HG02981 (cell line): ENCODE measurements around the gene RMND5B.
"Not testable (repeated sequence)": the region's sequence is repeated elsewhere in the genome, so short reads cannot be mapped to it uniquely, and the experiment has no call there.

ENCODE experiments used
- ATAC-seq: cut with Tn5 transposase; IDR thresholded peaks from one replicate; pipeline ENCODE4 v1.9.1; 2021; ENCODE audit warnings: mild to moderate bottlenecking, moderate library complexity; ENCODE audit not compliant: unreplicated experiment

RMND5B gene

DNA sequence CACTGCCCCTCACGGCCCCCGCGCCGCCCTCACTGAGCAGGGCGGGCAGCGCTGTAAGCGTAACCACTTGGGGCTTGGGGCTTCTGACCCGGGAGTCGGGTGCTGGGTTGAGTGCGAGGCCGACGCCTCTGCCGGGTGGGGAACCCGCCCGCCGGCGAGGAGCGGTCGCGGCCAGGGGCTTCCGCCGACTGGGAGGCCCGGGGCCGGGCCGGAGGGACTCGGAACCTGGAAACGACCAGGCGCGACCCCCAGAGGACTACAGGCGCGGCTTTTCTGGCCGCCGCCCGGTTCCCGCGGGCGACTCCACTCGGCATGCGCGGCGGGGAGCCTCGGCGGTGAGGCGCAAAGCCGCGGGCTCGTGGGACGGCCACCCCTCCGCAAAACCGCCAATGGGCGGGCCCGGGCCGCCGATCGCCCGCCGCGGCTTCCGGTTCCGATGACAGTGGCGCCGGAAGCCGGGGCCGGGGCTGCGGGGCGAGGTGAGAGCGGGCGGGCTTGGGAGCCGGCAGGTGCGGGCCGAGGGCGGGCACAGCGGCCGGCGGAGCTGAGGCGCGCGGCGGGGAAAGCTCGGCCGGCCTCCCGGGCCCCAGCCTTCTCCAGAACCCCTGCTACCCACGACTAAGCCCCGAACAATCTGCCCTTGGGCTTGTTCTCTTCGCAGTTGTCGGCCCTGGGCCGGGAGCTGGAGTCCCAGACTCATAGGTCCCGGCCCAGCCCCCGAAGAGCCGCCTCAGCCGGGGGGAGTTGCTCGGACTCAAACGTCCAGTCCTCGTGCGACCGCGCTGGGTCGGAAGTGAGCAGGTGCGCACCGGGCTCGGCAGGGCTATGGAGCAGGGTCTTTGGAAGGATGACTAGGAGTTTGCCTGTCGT, at the start of gene RMND5B:
Gene RMND5B, plus strand, starts transcription at position 439 of the 870 bp plus-strand sequence. CDS start 7,106 bp downstream, outside the sequence.
- ATAC-seq, result peak; percentile 82

DNA sequence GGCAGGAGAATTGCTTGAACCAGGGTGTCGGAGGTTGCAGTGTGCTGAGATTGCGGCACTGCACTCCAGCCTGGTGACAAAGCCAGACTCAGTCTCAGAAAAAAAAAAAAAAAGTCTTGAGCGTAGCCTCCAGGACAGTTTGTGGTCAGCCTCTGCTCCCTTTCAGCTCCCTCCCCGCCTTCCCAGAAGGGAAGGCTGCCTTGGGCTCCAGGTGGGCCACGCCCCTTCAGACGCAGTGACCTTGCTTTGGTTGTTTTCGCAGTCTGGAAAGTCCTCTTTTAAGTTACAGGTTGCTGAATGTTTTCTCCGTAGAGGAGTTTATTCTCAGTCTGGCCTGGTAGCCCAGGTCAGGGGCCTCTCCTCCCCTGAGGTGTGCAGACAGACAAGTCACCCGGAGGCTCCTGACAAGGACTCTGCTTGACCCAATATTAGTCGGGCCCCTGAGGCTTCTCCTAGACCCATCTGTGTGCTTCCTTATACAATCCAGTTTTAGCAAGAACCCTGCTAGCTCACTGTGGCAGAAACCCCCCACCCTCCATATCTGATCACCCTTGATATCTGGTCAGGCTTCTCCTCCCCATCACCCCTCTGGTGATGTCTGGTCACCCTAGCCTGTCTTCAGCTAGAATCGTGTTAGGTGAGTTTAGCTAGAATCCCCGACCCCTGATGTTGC, 49.1 kb upstream of the RMND5B start:
- ATAC-seq, result no peak

GRCh38 chr5:178083922-178084321, 46.9 kb upstream of the RMND5B start:
- no peak for ATAC-seq

DNA sequence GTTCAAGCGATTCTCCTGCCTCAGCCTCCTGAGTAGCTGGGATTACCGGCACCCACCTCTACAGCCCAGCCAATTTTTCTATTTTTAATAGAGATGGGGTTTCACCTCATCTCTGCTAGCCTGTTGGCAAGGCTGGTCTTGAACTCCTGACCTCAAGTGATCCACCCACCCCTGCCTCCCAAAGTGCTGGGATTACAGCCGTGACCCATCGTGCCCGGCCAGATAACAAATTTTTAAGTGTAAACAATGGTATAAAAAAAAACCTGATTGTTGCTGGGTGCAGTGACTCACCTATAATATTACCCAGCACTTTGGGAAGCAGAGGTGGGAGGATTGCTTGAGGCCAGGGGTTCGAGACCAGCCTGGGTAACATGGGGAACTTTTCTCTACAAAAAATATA, 45.5 kb upstream of the RMND5B start:
- ATAC-seq, result no peak

- ATAC-seq, result no peak
Observed at GRCh38 chr5:178086266-178086665, 44.5 kb upstream of the RMND5B start.

- ATAC-seq, result not testable (repeated sequence)
Observed at GRCh38 chr5:178087199-178087598, 43.6 kb upstream of the RMND5B start.

DNA sequence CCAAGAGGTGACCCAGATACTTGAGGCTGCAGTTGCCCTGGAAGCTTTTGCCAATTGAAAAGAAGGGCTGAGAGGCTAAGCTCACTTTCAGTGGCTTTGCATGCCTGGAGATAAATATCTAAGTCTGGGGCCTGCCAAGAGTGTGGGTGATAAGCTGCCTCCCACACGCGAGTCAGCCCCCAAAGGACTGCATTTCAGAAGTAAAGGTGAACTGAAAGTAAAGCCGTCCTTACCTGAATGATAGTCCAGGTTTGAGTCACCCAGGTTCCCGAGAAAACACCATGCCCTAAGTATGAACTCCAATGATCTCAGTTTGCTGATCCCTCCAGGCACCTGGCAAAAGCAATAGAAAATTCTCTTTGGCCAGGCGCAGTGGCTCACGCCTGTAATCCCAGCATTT, 40.0 kb upstream of the RMND5B start:
- no peak for ATAC-seq

DNA sequence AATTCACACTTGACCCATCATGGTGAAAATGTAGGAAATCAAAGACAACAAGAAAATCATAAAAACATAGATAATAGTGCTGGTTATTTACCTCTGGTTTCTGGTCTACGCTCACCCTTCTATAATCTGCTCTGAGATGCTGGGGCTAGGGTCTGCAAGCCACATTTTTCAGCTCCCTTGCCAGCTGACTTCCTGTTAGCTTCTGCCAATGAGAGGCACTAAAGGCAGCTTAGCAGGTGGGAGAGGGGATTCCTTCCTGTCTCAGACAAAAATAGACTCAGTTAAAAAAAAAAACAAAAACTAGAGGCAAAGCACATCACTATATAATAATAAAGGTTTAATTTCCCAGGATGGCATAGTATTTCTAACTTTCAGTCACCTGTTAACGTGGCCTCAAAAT, 37.7 kb upstream of the RMND5B start:
- ATAC-seq, result no peak

GRCh38 chr5:178094345-178094744, 36.5 kb upstream of the RMND5B start:
- ATAC-seq, result no peak

DNA sequence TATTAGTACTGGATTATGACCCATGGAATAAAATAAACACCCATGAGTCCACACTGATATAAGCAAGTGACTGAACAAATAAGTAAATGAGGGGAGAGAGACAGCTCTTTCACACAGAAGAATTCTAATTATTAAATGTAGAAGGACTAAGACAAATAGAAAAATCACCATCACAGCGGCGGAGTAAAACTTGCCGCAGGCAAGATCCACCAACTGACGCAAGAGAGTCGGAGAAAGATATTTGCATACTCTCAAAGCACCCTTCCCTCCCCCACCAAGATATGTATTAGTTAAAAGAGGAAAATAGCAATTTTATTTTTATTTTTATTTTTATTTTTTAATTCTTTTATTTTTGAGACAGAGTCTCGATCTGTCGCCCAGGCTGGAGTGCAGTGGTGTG, 32.1 kb upstream of the RMND5B start:
- no peak for ATAC-seq

- ATAC-seq, result no peak
Observed at GRCh38 chr5:178103612-178104011, 27.2 kb upstream of the RMND5B start.

GRCh38 chr5:178104492-178104891, 26.3 kb upstream of the RMND5B start:
- ATAC-seq, result no peak

- ATAC-seq, result no peak
Observed at GRCh38 chr5:178106086-178106485, 24.7 kb upstream of the RMND5B start.

GRCh38 chr5:178106556-178107239, 24.1 kb upstream of the RMND5B start:
- ATAC-seq, result no peak

GRCh38 chr5:178107756-178108310, 23.0 kb upstream of the RMND5B start:
- ATAC-seq, result no peak

GRCh38 chr5:178108446-178108845, 22.4 kb upstream of the RMND5B start:
- no peak for ATAC-seq

- ATAC-seq, result no peak
Observed at GRCh38 chr5:178108966-178109365, 21.8 kb upstream of the RMND5B start.

GRCh38 chr5:178110511-178110910, 20.3 kb upstream of the RMND5B start:
- no peak for ATAC-seq

DNA sequence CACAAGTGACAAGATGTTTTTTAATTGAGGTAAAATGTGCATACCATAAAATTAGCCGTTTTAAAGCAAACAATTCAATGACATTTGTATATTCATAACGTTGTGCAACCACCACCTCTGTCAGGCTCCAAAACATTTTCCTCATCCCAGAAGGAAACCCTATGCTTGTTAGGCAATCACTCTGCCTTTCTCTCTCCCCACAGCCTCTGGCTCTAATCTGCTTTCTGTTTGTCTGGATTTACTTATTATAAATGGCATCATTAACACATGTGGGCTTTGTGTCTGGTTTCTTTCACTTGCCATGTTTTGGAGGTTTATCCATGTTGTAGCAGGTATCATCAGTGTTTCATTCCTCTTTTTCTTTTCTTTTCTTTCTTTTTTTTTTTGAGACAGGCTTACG, 18.9 kb upstream of the RMND5B start:
- ATAC-seq, result no peak

DNA sequence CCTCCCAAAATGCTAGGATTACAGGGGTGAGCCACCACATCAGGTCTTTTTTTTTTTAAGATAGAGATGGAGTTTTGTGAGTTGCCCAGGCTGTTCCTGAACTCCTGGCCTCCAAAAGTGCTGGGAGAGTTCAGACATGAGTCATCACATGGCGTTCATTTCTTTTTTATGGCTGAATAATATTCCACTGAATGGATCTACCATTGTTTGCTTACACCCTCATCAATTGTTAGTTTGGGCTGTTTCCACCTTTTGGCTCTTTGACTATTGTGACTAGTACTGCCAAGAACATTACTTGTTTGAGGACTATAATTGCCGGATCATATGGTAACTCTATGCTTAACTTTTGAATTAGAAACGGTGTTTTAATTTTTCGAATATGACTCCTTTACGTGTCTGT, 18.3 kb upstream of the RMND5B start:
- no peak for ATAC-seq

- ATAC-seq, result peak; percentile 55
Observed at GRCh38 chr5:178113141-178113787, 17.6 kb upstream of the RMND5B start, which contains the start of gene N4BP3. Gene N4BP3, plus strand, starts transcription at chr5:178113532. Its CDS starts 6,052 bp downstream, at chr5:178119584.
